CD8-positive, alpha-beta memory T cell (primary cell): ENCODE results near the gene C1QA. TPM values are rescaled to one million over a fixed set of nuclear protein-coding genes. Genes with fewer than 3 reads are reported as not detected.
A peak's percentile ranks its signal among the peaks of the same experiment; 100 is the strongest.

Experiments
- CTCF ChIA-PET: fragments of 350-600 bp; sonication (Branson Sonifier 250); formaldehyde crosslinking; loops from one replicate; lab custom pipeline; 2021; ENCODE audit warnings: antibody characterized with exemption; lab: Charles Lee
- POLR2A ChIA-PET: fragments of 350-600 bp; sonication (Branson Sonifier 250); formaldehyde crosslinking; loops from one replicate; lab custom pipeline; 2021; ENCODE audit warnings: antibody characterized with exemption; lab: Charles Lee
- DNase-seq, 5 donors: peaks; one replicate each; pipeline versions ENCODE4 v3.0.0 to v3.0.0-alpha.2; 2020 to 2022; ENCODE audit warnings: mixed read lengths in 1 of 5
- H3K27ac ChIP-seq: one replicate; pipeline ENCODE4 v1.7.0; 2013; ENCODE audit warnings: low read depth, mild to moderate bottlenecking, low read length, moderate library complexity
- H3K27me3 ChIP-seq: 2 replicates; pipeline ENCODE4 v1.7.0; 2013; ENCODE audit warnings: low read length, mild to moderate bottlenecking; ENCODE audit not compliant: insufficient read depth, poor library complexity, severe bottlenecking
- H3K36me3 ChIP-seq: 2 replicates; pipeline ENCODE4 v1.7.0; 2013; ENCODE audit warnings: mild to moderate bottlenecking, low read length, moderate library complexity; ENCODE audit not compliant: insufficient read depth
- H3K4me1 ChIP-seq: 2 replicates; pipeline ENCODE4 v1.7.0; 2013; ENCODE audit warnings: mild to moderate bottlenecking, low read length, moderate library complexity; ENCODE audit not compliant: insufficient read depth
- H3K4me3 ChIP-seq: 2 replicates; pipeline ENCODE4 v1.7.0; 2013; ENCODE audit warnings: mild to moderate bottlenecking, low read length
- H3K9me3 ChIP-seq: 2 replicates; pipeline ENCODE4 v1.7.0; 2013; ENCODE audit warnings: mild to moderate bottlenecking, low read length
- H3K27ac Mint-ChIP-seq, 8 donors: one replicate each; pipeline ENCODE4 v1.8.0; 2020 to 2021; ENCODE audit warnings: mixed read lengths in 8 of 8, mild to moderate bottlenecking in 6 of 8, inconsistent platforms in 3 of 8, moderate library complexity in 3 of 8
- H3K27me3 Mint-ChIP-seq, 2 donors: one replicate each; pipeline ENCODE4 v1.8.0; 2020 to 2021; ENCODE audit warnings: mixed read lengths in 2 of 2, mild to moderate bottlenecking in 1 of 2, moderate library complexity in 1 of 2
- H3K36me3 Mint-ChIP-seq, 3 donors: one replicate each; pipeline ENCODE4 v1.8.0; 2020 to 2021; ENCODE audit warnings: mixed read lengths in 3 of 3, inconsistent platforms in 1 of 3, mild to moderate bottlenecking in 1 of 3
- H3K4me1 Mint-ChIP-seq, 3 donors: one replicate each; pipeline ENCODE4 v1.8.0; 2020 to 2021; ENCODE audit warnings: mixed read lengths in 3 of 3, inconsistent platforms in 1 of 3, mild to moderate bottlenecking in 1 of 3
- H3K4me3 Mint-ChIP-seq, 7 donors: one replicate each; pipeline ENCODE4 v1.8.0; 2020 to 2021; ENCODE audit warnings: mixed read lengths in 7 of 7, mild to moderate bottlenecking in 6 of 7, moderate library complexity in 4 of 7, inconsistent platforms in 2 of 7
- H3K9me3 Mint-ChIP-seq, 5 donors: one replicate each; pipeline ENCODE4 v1.8.0; 2020 to 2022; ENCODE audit warnings: mixed read lengths in 5 of 5, mild to moderate bottlenecking in 3 of 5, moderate library complexity in 2 of 5, inconsistent platforms in 1 of 5
- polyA plus RNA-seq: library from polyadenylated mRNA; unstranded; fragments of 300-500 nt; fragmentation: Illumina TruSeq; gene quantifications from one replicate; pipeline ENCODE4 v1.2.3, GENCODE V29; 2021
- total RNA-seq, 2 experiments: library from RNA; stranded (reverse); gene quantifications; one replicate each; pipeline ENCODE4 v1.2.3, GENCODE V29; 2021

Gene C1QA
- total RNA-seq (under 1 TPM; 0.22 to 0.53 TPM), polyA plus RNA-seq (not detected)

- ChIA-PET POLR2A (no interaction called here), CTCF (no interaction called here)
- Mint-ChIP-seq H3K27me3 (peaks cover 8 to 30% of the 10 kb centered on the region in 2 donors), H3K4me1 (no peaks in the 10 kb centered on the region), H3K9me3 (no peaks in the 10 kb centered on the region), H3K27ac (no peak within 1 kb of the TSS), H3K4me3 (no peak within 1 kb of the TSS), H3K36me3 (no peaks in the 10 kb centered on the region)
- Histone ChIP-seq H3K9me3 (no peaks in the 10 kb centered on the region), H3K4me1 (no peaks in the 10 kb centered on the region), H3K27ac (no peak within 1 kb of the TSS), H3K36me3 (no peaks in the 10 kb centered on the region), H3K4me3 (no peak within 1 kb of the TSS), H3K27me3 (peaks cover 4% of the 10 kb centered on the region)
- no peak for DNase-seq
Measured at GRCh38 chr1:22636353-22636752, at the start of gene C1QA. TSS of gene C1QA (plus strand) at chr1:22636628. CDS start at chr1:22637617, 989 bp downstream.

DNA sequence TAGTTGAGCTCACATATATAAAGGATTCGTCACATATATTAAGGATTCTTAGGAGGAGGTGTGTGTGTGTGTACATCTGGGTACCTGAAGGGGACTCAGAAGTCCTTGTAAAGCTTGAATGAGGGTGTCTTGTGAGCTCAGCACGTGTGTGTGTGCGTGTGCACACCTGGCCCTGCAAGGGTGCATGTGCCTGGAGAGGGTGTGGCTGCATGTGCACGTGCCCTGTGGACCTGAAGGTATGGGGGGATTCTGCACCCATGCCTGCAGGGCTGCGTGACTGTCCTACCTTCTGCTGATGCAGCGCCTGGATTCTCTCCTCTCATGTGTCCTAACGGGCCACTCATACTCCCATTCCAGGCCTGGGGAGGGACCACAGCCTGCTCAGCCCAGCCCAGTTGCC, 49.2 kb upstream of the C1QA start:
- H3K4me1 ChIP-seq = no peaks in the 10 kb centered on the region
- H3K9me3 ChIP-seq = no peaks in the 10 kb centered on the region
- H3K36me3 Mint-ChIP-seq = no peaks in the 10 kb centered on the region
- peaks cover 11 to 28% of the 10 kb centered on the region in 2 donors for H3K27me3 Mint-ChIP-seq
- no peaks in the 10 kb centered on the region for H3K36me3 ChIP-seq
- peaks cover 0 to 1% (median 0%) of the 10 kb centered on the region in 5 donors for H3K9me3 Mint-ChIP-seq
- ChIA-PET POLR2A (no interaction called here), CTCF (no interaction called here)
- no peaks in the 10 kb centered on the region for H3K27me3 ChIP-seq
- no peak overlapping the region for H3K27ac Mint-ChIP-seq
- no peak for DNase-seq
- H3K4me1 Mint-ChIP-seq = no peaks in the 10 kb centered on the region
- H3K4me3 Mint-ChIP-seq = no peak overlapping the region
- no peak overlapping the region for H3K27ac ChIP-seq
- H3K4me3 ChIP-seq = no peak overlapping the region

- Mint-ChIP-seq H3K4me1 (no peaks in the 10 kb centered on the region), H3K9me3 (peaks cover 0 to 2% (median 0%) of the 10 kb centered on the region in 5 donors), H3K36me3 (no peaks in the 10 kb centered on the region), H3K27ac (no peak overlapping the region), H3K27me3 (peaks cover 11 to 30% of the 10 kb centered on the region in 2 donors), H3K4me3 (no peak overlapping the region)
- ChIA-PET POLR2A (no interaction called here), CTCF (no interaction called here)
- Histone ChIP-seq H3K4me3 (no peak overlapping the region), H3K36me3 (no peaks in the 10 kb centered on the region), H3K27ac (no peak overlapping the region), H3K4me1 (no peaks in the 10 kb centered on the region), H3K9me3 (no peaks in the 10 kb centered on the region), H3K27me3 (no peaks in the 10 kb centered on the region)
- no peak for DNase-seq
Measured at GRCh38 chr1:22588899-22589422, 47.5 kb upstream of the C1QA start.

GRCh38 chr1:22591576-22591975, 44.9 kb upstream of the C1QA start:
- H3K4me3 Mint-ChIP-seq = no peak overlapping the region
- peaks cover 0 to 2% (median 0%) of the 10 kb centered on the region in 5 donors for H3K9me3 Mint-ChIP-seq
- CTCF ChIA-PET = no interaction called here
- Histone ChIP-seq H3K9me3 (no peaks in the 10 kb centered on the region), H3K36me3 (no peaks in the 10 kb centered on the region), H3K27ac (no peak overlapping the region), H3K4me3 (no peak overlapping the region), H3K27me3 (no peaks in the 10 kb centered on the region), H3K4me1 (no peaks in the 10 kb centered on the region)
- H3K4me1 Mint-ChIP-seq = no peaks in the 10 kb centered on the region
- peaks cover 13 to 43% of the 10 kb centered on the region in 2 donors for H3K27me3 Mint-ChIP-seq
- H3K27ac Mint-ChIP-seq = peak overlapping the region in 1 of 8 donors; percentile 26
- H3K36me3 Mint-ChIP-seq = no peaks in the 10 kb centered on the region
- POLR2A ChIA-PET = interaction anchor here (0.7 kb wide), 1 partner anchor 25 kb away, joined by 3 read pairs; no protein-coding TSS in a partner anchor
- DNase-seq = no peak

GRCh38 chr1:22592051-22592450, 44.4 kb upstream of the C1QA start:
- Histone ChIP-seq H3K9me3 (no peaks in the 10 kb centered on the region), H3K4me3 (no peak overlapping the region), H3K4me1 (no peaks in the 10 kb centered on the region), H3K36me3 (no peaks in the 10 kb centered on the region), H3K27ac (no peak overlapping the region), H3K27me3 (no peaks in the 10 kb centered on the region)
- ChIA-PET CTCF (no interaction called here), POLR2A (no interaction called here)
- Mint-ChIP-seq H3K9me3 (peaks cover 0 to 2% (median 0%) of the 10 kb centered on the region in 5 donors), H3K27me3 (peaks cover 13 to 44% of the 10 kb centered on the region in 2 donors), H3K36me3 (no peaks in the 10 kb centered on the region), H3K4me1 (no peaks in the 10 kb centered on the region), H3K27ac (no peak overlapping the region), H3K4me3 (no peak overlapping the region)
- no peak for DNase-seq

DNA sequence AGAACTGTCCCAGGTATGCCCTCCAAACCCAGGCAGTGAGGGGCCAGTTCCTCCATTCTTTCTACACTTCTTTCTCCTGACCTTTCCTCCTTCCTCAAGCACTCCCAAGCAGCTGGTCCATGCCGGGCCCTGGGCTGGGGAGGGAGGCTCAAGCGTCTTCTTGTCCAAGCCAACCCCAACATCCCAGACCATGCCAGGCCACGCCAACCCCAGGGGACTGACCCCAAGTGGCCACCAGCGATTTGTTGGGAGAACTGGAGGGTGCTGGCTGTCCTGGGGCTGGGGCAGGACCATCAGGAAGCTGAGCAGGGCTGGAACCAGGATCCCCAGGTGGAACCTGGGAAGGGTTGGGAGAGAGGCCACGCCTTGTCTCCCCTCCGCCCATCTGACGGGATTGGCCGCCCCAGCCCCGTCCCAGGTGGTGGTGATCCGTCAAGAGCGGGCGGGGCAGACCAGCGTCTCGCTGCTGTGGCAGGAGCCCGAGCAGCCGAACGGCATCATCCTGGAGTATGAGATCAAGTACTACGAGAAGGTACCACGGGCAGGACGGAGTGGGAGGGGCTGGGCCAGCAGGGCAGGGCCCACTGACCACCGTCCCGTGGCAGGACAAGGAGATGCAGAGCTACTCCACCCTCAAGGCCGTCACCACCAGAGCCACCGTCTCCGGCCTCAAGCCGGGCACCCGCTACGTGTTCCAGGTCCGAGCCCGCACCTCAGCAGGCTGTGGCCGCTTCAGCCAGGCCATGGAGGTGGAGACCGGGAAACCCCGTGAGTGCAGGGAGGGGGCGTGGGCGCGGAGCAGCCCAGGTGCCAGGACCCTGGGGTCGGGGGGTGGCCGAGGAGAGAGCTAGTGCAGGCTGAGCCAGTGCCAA, 43.3 kb upstream of the C1QA start:
- H3K4me3 ChIP-seq = no peak overlapping the region
- H3K9me3 Mint-ChIP-seq = peaks cover 0 to 2% (median 0%) of the 10 kb centered on the region in 5 donors
- no peak for DNase-seq
- H3K27ac ChIP-seq = no peak overlapping the region
- peaks cover 12 to 46% of the 10 kb centered on the region in 2 donors for H3K27me3 Mint-ChIP-seq
- no peaks in the 10 kb centered on the region for H3K27me3 ChIP-seq
- no peaks in the 10 kb centered on the region for H3K36me3 Mint-ChIP-seq
- POLR2A ChIA-PET = no interaction called here
- CTCF ChIA-PET = no interaction called here
- no peak overlapping the region for H3K27ac Mint-ChIP-seq
- no peaks in the 10 kb centered on the region for H3K36me3 ChIP-seq
- no peak overlapping the region for H3K4me3 Mint-ChIP-seq
- no peaks in the 10 kb centered on the region for H3K4me1 Mint-ChIP-seq
- H3K9me3 ChIP-seq = no peaks in the 10 kb centered on the region
- no peaks in the 10 kb centered on the region for H3K4me1 ChIP-seq

DNA sequence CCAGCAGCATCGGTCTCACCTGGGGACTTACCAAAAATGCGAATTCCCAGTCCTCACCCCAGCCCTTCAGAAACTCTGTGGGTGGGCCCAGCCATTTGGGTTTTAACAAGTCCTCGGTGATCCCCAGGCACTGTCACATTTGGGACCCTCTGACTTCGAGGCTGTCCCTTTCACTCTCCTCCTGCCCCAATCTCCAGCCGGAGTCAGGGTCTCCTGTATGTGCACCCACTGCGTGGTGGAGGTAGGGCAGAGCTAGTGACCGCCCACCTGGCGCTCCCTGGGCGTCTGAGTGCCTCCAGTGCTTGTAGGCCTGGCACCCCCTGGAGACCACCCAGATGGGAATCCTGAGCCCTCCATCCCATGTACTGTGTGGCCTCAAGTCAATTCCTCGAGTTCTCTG, 42.0 kb upstream of the C1QA start:
- H3K9me3 Mint-ChIP-seq = peaks cover 0 to 2% (median 0%) of the 10 kb centered on the region in 5 donors
- peak overlapping the region in 1 of 7 donors; percentile 6 for H3K4me3 Mint-ChIP-seq
- Histone ChIP-seq H3K4me1 (no peaks in the 10 kb centered on the region), H3K4me3 (no peak overlapping the region), H3K27me3 (no peaks in the 10 kb centered on the region), H3K27ac (no peak overlapping the region), H3K36me3 (no peaks in the 10 kb centered on the region), H3K9me3 (no peaks in the 10 kb centered on the region)
- ChIA-PET CTCF (no interaction called here), POLR2A (no interaction called here)
- no peaks in the 10 kb centered on the region for H3K36me3 Mint-ChIP-seq
- no peaks in the 10 kb centered on the region for H3K4me1 Mint-ChIP-seq
- DNase-seq = no peak
- peaks cover 15 to 51% of the 10 kb centered on the region in 2 donors for H3K27me3 Mint-ChIP-seq
- no peak overlapping the region for H3K27ac Mint-ChIP-seq

DNA sequence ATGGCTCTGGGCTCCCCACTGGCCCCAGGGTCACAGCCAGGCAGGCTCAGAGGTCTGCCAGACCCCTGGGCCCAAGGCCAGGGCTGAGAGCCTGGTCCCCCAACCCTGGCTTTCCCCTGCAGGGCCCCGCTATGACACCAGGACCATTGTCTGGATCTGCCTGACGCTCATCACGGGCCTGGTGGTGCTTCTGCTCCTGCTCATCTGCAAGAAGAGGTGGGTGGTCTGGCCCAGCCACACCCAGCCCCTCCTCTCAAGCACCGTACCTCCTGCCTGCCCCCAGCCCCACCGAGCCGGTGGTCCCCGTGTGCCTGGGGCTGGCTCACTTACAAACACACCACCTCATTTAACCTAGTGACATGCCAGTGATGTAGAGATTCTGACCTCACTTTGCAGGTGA, 41.3 kb upstream of the C1QA start:
- no peaks in the 10 kb centered on the region for H3K36me3 Mint-ChIP-seq
- POLR2A ChIA-PET = no interaction called here
- no peak overlapping the region for H3K4me3 ChIP-seq
- no peaks in the 10 kb centered on the region for H3K4me1 Mint-ChIP-seq
- H3K27me3 Mint-ChIP-seq = peaks cover 13 to 49% of the 10 kb centered on the region in 2 donors
- H3K36me3 ChIP-seq = no peaks in the 10 kb centered on the region
- no peak overlapping the region for H3K27ac ChIP-seq
- no peaks in the 10 kb centered on the region for H3K4me1 ChIP-seq
- peaks cover 0 to 2% (median 0%) of the 10 kb centered on the region in 5 donors for H3K9me3 Mint-ChIP-seq
- DNase-seq = no peak
- H3K4me3 Mint-ChIP-seq = no peak overlapping the region
- H3K27me3 ChIP-seq = no peaks in the 10 kb centered on the region
- CTCF ChIA-PET = no interaction called here
- no peak overlapping the region for H3K27ac Mint-ChIP-seq
- H3K9me3 ChIP-seq = no peaks in the 10 kb centered on the region
